ENCODE measurements around the gene IL1RN. TPM values are rescaled to one million over a fixed set of nuclear protein-coding genes. Genes with fewer than 3 reads are reported as not detected.

Gene IL1RN
- total and polyA plus RNA-seq, 2 of the 13 experiments (the other 11 are each of a cell fraction or from before 2014, with no cell fraction given) = 21.2 to 101 TPM

GRCh38 chr2:113156278-113157117 is 29.1 kb downstream of the IL1RN start (continued):
- TF ChIP-seq EHMT2 (IDR thresholded peaks at IDR 0.05; ENCODE audit: borderline replicate concordance, low read depth, low read length) = no peak
- no peak for TF ChIP-seq ZNF496 (CRISPR knock-in tag; IDR thresholded peaks at IDR 0.05; ENCODE audit: insufficient replicate concordance)
- no peak for TF ChIP-seq ZNF639 (CRISPR knock-in tag; conservative IDR thresholded peaks at IDR 0.05)
- no peak for TF ChIP-seq NFIB (CRISPR knock-in tag; IDR thresholded peaks at IDR 0.05; ENCODE audit: borderline replicate concordance)
- no peak for TF ChIP-seq NCOA5 (CRISPR knock-in tag; IDR thresholded peaks at IDR 0.05)
- peak; percentile 92 for TF ChIP-seq SALL1 (CRISPR knock-in tag; IDR thresholded peaks at IDR 0.05)
- TF ChIP-seq RCOR2 (CRISPR knock-in tag; IDR thresholded peaks at IDR 0.05) = peak; percentile 94
- TF ChIP-seq DDIT3 (CRISPR knock-in tag; IDR thresholded peaks at IDR 0.05) = no peak
- TF ChIP-seq JARID2 (CRISPR knock-in tag; IDR thresholded peaks at IDR 0.05; ENCODE audit: insufficient replicate concordance) = no peak
- no peak for TF ChIP-seq STAT5B (CRISPR knock-in tag; IDR thresholded peaks at IDR 0.05)
- TF ChIP-seq SKI (IDR thresholded peaks at IDR 0.05; ENCODE audit: partially characterized antibody) = no peak
- TF ChIP-seq, protein P1, sequence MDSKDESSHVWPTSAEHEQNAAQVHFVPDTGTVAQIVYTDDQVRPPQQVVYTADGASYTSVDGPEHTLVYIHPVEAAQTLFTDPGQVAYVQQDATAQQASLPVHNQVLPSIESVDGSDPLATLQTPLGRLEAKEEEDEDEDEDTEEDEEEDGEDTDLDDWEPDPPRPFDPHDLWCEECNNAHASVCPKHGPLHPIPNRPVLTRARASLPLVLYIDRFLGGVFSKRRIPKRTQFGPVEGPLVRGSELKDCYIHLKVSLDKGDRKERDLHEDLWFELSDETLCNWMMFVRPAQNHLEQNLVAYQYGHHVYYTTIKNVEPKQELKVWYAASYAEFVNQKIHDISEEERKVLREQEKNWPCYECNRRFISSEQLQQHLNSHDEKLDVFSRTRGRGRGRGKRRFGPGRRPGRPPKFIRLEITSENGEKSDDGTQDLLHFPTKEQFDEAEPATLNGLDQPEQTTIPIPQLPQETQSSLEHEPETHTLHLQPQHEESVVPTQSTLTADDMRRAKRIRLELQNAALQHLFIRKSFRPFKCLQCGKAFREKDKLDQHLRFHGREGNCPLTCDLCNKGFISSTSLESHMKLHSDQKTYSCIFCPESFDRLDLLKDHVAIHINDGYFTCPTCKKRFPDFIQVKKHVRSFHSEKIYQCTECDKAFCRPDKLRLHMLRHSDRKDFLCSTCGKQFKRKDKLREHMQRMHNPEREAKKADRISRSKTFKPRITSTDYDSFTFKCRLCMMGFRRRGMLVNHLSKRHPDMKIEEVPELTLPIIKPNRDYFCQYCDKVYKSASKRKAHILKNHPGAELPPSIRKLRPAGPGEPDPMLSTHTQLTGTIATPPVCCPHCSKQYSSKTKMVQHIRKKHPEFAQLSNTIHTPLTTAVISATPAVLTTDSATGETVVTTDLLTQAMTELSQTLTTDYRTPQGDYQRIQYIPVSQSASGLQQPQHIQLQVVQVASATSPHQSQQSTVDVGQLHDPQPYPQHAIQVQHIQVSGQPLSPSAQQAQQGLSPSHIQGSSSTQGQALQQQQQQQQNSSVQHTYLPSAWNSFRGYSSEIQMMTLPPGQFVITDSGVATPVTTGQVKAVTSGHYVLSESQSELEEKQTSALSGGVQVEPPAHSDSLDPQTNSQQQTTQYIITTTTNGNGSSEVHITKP (CRISPR knock-in tag; IDR thresholded peaks at IDR 0.05; ENCODE audit: low read depth) = no peak
- TF ChIP-seq, protein P2, sequence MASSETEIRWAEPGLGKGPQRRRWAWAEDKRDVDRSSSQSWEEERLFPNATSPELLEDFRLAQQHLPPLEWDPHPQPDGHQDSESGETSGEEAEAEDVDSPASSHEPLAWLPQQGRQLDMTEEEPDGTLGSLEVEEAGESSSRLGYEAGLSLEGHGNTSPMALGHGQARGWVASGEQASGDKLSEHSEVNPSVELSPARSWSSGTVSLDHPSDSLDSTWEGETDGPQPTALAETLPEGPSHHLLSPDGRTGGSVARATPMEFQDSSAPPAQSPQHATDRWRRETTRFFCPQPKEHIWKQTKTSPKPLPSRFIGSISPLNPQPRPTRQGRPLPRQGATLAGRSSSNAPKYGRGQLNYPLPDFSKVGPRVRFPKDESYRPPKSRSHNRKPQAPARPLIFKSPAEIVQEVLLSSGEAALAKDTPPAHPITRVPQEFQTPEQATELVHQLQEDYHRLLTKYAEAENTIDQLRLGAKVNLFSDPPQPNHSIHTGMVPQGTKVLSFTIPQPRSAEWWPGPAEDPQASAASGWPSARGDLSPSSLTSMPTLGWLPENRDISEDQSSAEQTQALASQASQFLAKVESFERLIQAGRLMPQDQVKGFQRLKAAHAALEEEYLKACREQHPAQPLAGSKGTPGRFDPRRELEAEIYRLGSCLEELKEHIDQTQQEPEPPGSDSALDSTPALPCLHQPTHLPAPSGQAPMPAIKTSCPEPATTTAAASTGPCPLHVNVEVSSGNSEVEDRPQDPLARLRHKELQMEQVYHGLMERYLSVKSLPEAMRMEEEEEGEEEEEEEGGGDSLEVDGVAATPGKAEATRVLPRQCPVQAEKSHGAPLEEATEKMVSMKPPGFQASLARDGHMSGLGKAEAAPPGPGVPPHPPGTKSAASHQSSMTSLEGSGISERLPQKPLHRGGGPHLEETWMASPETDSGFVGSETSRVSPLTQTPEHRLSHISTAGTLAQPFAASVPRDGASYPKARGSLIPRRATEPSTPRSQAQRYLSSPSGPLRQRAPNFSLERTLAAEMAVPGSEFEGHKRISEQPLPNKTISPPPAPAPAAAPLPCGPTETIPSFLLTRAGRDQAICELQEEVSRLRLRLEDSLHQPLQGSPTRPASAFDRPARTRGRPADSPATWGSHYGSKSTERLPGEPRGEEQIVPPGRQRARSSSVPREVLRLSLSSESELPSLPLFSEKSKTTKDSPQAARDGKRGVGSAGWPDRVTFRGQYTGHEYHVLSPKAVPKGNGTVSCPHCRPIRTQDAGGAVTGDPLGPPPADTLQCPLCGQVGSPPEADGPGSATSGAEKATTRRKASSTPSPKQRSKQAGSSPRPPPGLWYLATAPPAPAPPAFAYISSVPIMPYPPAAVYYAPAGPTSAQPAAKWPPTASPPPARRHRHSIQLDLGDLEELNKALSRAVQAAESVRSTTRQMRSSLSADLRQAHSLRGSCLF (CRISPR knock-in tag; IDR thresholded peaks at IDR 0.05; ENCODE audit: borderline replicate concordance) = no peak
- TF ChIP-seq SOX13 (IDR thresholded peaks at IDR 0.05) = peak; percentile 86
- TF ChIP-seq SOX13 (CRISPR knock-in tag; conservative IDR thresholded peaks at IDR 0.05 in 1 of 2, IDR thresholded peaks at IDR 0.05 in 1 of 2) = peak in 1 of 2 experiments; percentile 98; a peak in 2 of 4 replicates
- no peak for TF ChIP-seq ZNF782 (CRISPR knock-in tag; IDR thresholded peaks at IDR 0.05; ENCODE audit: borderline replicate concordance)
- TF ChIP-seq NFKB2 (CRISPR knock-in tag; IDR thresholded peaks at IDR 0.05; ENCODE audit: borderline replicate concordance) = no peak
- no peak for TF ChIP-seq ZNF577 (CRISPR knock-in tag; IDR thresholded peaks at IDR 0.05; ENCODE audit: borderline replicate concordance, low read depth)
